ENCODE results near the gene TBC1D9. TPM values are rescaled to one million over a fixed set of nuclear protein-coding genes. Genes with fewer than 3 reads are reported as not detected.

Gene TBC1D9
- total RNA-seq, 1 experiment from 2014 or later, result 17.0 TPM

GRCh38 chr4:140732780-140733179 is 23.4 kb downstream of the TBC1D9 start:
- intact Hi-C loops (cut with micrococcal nuclease; ENCODE audit: unreplicated experiment), result no loop called here
- Histone ChIP-seq H3K79me2 (ENCODE audit: low read depth) (0 out of 2 replicates have a peak, but pooled peaks cover 3% of the 10 kb centered on the region), H2AFZ (no peak overlapping the region)

GRCh38 chr4:140729344-140730049 is 26.7 kb downstream of the TBC1D9 start:
- intact Hi-C loops (cut with micrococcal nuclease; ENCODE audit: unreplicated experiment), result no loop called here
- H2AFZ ChIP-seq, result no peak overlapping the region
- no TSS peak for BruUV-seq (replicated peaks)
- H3K9me3 ChIP-seq (ENCODE audit: insufficient read depth, low read depth), result no peaks in the 10 kb centered on the region
- H3K79me2 ChIP-seq (ENCODE audit: low read depth), result peaks cover 17% of the 10 kb centered on the region; the same call in 1 of the 2 replicates
- H4K20me1 ChIP-seq (ENCODE audit: insufficient read depth), result no peaks in the 10 kb centered on the region
- TF ChIP-seq CTCF (conservative IDR thresholded peaks at IDR 0.05) (no peak), EZH2 (IDR thresholded peaks at IDR 0.05; ENCODE audit: low read depth) (no peak)
- H3K9me2 ChIP-seq (ENCODE audit: insufficient read depth), result no peaks in the 10 kb centered on the region
- no peaks in the 10 kb centered on the region for H3K27me3 ChIP-seq (ENCODE audit: insufficient read depth, low read depth)
- H3K36me3 ChIP-seq (ENCODE audit: low read depth), result no peaks in the 10 kb centered on the region
- H3K4me3 ChIP-seq, result no peak overlapping the region
- ChIA-PET POLR2A (ENCODE audit: unreplicated experiment) (no interaction called here), CTCF (interaction anchor here (0.6 to 0.7 kb wide), 2 partner anchors 11 to 1251 kb away, joined by 3 to 8 read pairs; no protein-coding TSS in a partner anchor)
- peak overlapping the region; percentile 65 for H3K4me2 ChIP-seq
- peak overlapping the region; percentile 85 for H3K27ac ChIP-seq
- no peak for DNase-seq
- H3K4me1 ChIP-seq (replicated peaks; ENCODE audit: insufficient read depth), result peaks cover 53% of the 10 kb centered on the region
- H3F3A ChIP-seq (ENCODE audit: insufficient read depth, low read depth), result peaks cover 35% of the 10 kb centered on the region

More at GRCh38 chr4:140732780-140733179, 23.4 kb downstream of the TBC1D9 start:
- H3K9me2 ChIP-seq (ENCODE audit: insufficient read depth), result no peaks in the 10 kb centered on the region
- TF ChIP-seq CTCF (conservative IDR thresholded peaks at IDR 0.05) (no peak), EZH2 (IDR thresholded peaks at IDR 0.05; ENCODE audit: low read depth) (no peak)
- H3K4me3 ChIP-seq, result no peak overlapping the region
- H3K9me3 ChIP-seq (ENCODE audit: insufficient read depth, low read depth), result no peaks in the 10 kb centered on the region
- H3K36me3 ChIP-seq (ENCODE audit: low read depth), result no peaks in the 10 kb centered on the region
- POLR2A ChIA-PET (ENCODE audit: unreplicated experiment), result no interaction called here
- CTCF ChIA-PET, result no interaction called here
- DNase-seq, result no peak
- no peaks in the 10 kb centered on the region for H4K20me1 ChIP-seq (ENCODE audit: insufficient read depth)
- no peaks in the 10 kb centered on the region for H3K27me3 ChIP-seq (ENCODE audit: insufficient read depth, low read depth)
- no peak overlapping the region for H3K27ac ChIP-seq
- no peak overlapping the region for H3K4me2 ChIP-seq
- no TSS peak for BruUV-seq (replicated peaks)
- peaks cover 14% of the 10 kb centered on the region for H3F3A ChIP-seq (ENCODE audit: insufficient read depth, low read depth)
- H3K4me1 ChIP-seq (replicated peaks; ENCODE audit: insufficient read depth), result peaks cover 22% of the 10 kb centered on the region

DNA sequence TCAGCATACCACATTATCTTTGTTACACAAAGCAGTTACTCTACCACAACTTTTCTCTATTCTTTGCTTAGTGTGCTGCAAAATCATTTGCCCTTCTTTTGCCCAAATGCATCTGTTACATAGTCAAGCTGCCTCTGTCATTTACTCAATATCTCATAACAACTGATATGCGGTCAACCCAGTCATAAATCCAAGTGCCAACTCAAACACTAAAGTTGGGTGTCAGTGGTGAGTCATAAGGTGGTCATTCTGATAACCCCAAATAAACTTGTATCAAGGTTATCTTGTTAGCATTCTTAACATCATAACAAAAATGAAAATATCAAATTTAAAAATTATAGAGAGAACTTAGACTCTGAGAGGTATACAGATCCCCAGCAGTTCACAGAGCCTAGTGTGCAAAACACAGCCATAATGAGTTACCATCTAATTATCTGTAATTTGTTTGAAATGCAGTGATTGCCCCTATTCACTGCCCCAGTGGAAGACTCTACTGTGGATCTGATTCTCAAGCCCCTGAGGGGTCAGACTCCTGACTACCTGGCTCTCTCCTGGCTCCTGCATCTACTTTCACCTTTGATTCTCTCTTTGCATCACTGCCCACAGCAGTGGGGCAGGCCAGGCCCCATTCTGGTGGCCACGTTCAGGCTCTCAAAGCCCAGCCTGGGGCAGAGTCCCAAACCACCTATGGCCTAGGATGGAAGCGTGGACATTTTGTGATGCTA is 29.2 kb downstream of the TBC1D9 start:
- H2AFZ ChIP-seq, result no peak overlapping the region
- H3K4me2 ChIP-seq, result peak overlapping the region; percentile 65
- H3K9me3 ChIP-seq (ENCODE audit: insufficient read depth, low read depth), result no peaks in the 10 kb centered on the region
- BruUV-seq (replicated peaks), result no TSS peak
- H3K4me1 ChIP-seq (replicated peaks; ENCODE audit: insufficient read depth), result peaks cover 53% of the 10 kb centered on the region
- no peaks in the 10 kb centered on the region for H4K20me1 ChIP-seq (ENCODE audit: insufficient read depth)
- H3K9me2 ChIP-seq (ENCODE audit: insufficient read depth), result no peaks in the 10 kb centered on the region
- intact Hi-C loops (cut with micrococcal nuclease; ENCODE audit: unreplicated experiment), result no loop called here
- TF ChIP-seq CTCF (conservative IDR thresholded peaks at IDR 0.05), result no peak
- TF ChIP-seq EZH2 (IDR thresholded peaks at IDR 0.05; ENCODE audit: low read depth), result no peak
- peak; percentile 29 to 89 for DNase-seq
- H3F3A ChIP-seq (ENCODE audit: insufficient read depth, low read depth), result peaks cover 35% of the 10 kb centered on the region
- peak overlapping the region; percentile 85 for H3K27ac ChIP-seq
- H3K79me2 ChIP-seq (ENCODE audit: low read depth), result peaks cover 24% of the 10 kb centered on the region; the same call in 1 of the 2 replicates
- H3K4me3 ChIP-seq, result peak overlapping the region; percentile 31; the same call in 1 of the 2 replicates
- ChIA-PET CTCF (no interaction called here), POLR2A (ENCODE audit: unreplicated experiment) (interaction anchor here (0.6 to 1.2 kb wide), 2 partner anchors 17 to 30 kb away, joined by 3 to 16 read pairs; partner anchors contain the start of gene TBC1D9)
- no peaks in the 10 kb centered on the region for H3K36me3 ChIP-seq (ENCODE audit: low read depth)
- no peaks in the 10 kb centered on the region for H3K27me3 ChIP-seq (ENCODE audit: insufficient read depth, low read depth)

Measured in PC-9 (cell line).